LHCN-M2 (cell line): Measurements from ENCODE around the gene TBC1D17. TPM values are rescaled to one million over a fixed set of nuclear protein-coding genes. Genes with fewer than 3 reads are reported as not detected.
"Not testable (repeated sequence)": the region's sequence is repeated elsewhere in the genome, so short reads cannot be mapped to it uniquely, and the experiment has no call there.

ENCODE experiments used
- DNase-seq: peaks from one replicate; pipeline ENCODE4 v3.0.0-alpha.2; 2012; ENCODE audit warnings: low read depth
- total RNA-seq: library from RNA; depleted of rRNA; stranded (reverse); fragments of >200 nt; gene quantifications from 2 replicates; pipeline ENCODE4 v1.2.3, GENCODE V29; 2014

TBC1D17 gene
- total RNA-seq, 1 experiment from 2014 or later, result 9.8 TPM

GRCh38 chr19:49920624-49921363 is 43.3 kb downstream of the TBC1D17 start:
- no peak for DNase-seq

GRCh38 chr19:49921871-49922795 is 44.6 kb downstream of the TBC1D17 start:
- peak; percentile 78 for DNase-seq

- no peak for DNase-seq
Measured at GRCh38 chr19:49923055-49924003, 45.8 kb downstream of the TBC1D17 start.

- no peak for DNase-seq
Measured at GRCh38 chr19:49924004-49924880, 46.7 kb downstream of the TBC1D17 start.

- DNase-seq, result not testable (repeated sequence)
Measured at GRCh38 chr19:49924881-49925210, 47.3 kb downstream of the TBC1D17 start.

- no peak for DNase-seq
Measured at GRCh38 chr19:49925486-49925885, 48.0 kb downstream of the TBC1D17 start.

- no peak for DNase-seq
Measured at GRCh38 chr19:49926515-49926914, 49.0 kb downstream of the TBC1D17 start.

GRCh38 chr19:49927526-49928264 is 50.2 kb downstream of the TBC1D17 start:
- DNase-seq, result no peak

GRCh38 chr19:49929121-49929610 is 51.7 kb downstream of the TBC1D17 start, which contains the start of the genes ATF5 and NUP62:
Gene ATF5, plus strand, starts transcription at chr19:49929205. Its CDS starts 1,646 bp downstream, at chr19:49930851.
Gene NUP62, minus strand, starts transcription at chr19:49929504. Its CDS starts 19,697 bp downstream, at chr19:49909807.
- peak; percentile 86 for DNase-seq

GRCh38 chr19:49929611-49930482 is 52.3 kb downstream of the TBC1D17 start:
- DNase-seq, result peak; percentile 96

GRCh38 chr19:49930483-49931011 is 53.0 kb downstream of the TBC1D17 start:
- DNase-seq, result no peak

- no peak for DNase-seq
Measured at GRCh38 chr19:49931293-49932040, 54.0 kb downstream of the TBC1D17 start.

- no peak for DNase-seq
Measured at GRCh38 chr19:49932041-49932451, 54.5 kb downstream of the TBC1D17 start.

- no peak for DNase-seq
Measured at GRCh38 chr19:49932731-49933131, 55.2 kb downstream of the TBC1D17 start.

- DNase-seq, result no peak
Measured at GRCh38 chr19:49933643-49934042, 56.1 kb downstream of the TBC1D17 start.

GRCh38 chr19:49936549-49936948 is 59.0 kb downstream of the TBC1D17 start:
- no peak for DNase-seq

GRCh38 chr19:49937750-49938381 is 60.4 kb downstream of the TBC1D17 start:
- peak; percentile 55 for DNase-seq
